Panc1 (cell line): ENCODE results near the gene SNX6.

Source experiments
- CTCF ChIP-seq: fragments of 450-650 bp; IDR thresholded peaks from 2 replicates; pipeline ENCODE4 v1.5.1; 2017; ENCODE audit warnings: mild to moderate bottlenecking
- POLR2AphosphoS5 ChIP-seq: IDR thresholded peaks from 2 replicates; pipeline ENCODE4 v1.6.1; 2012; ENCODE audit warnings: mild to moderate bottlenecking, low read depth, low read length, moderate library complexity
- SIN3A ChIP-seq: IDR thresholded peaks from 2 replicates; pipeline ENCODE4 v1.6.1; 2012; ENCODE audit warnings: low read depth, mild to moderate bottlenecking, low read length, moderate library complexity, borderline replicate concordance; ENCODE audit not compliant: insufficient read depth

- TF ChIP-seq CTCF, result no peak
- TF ChIP-seq POLR2AphosphoS5, result no peak
- TF ChIP-seq SIN3A, result no peak
These were observed 58.2 kb downstream of the SNX6 start for GRCh38 chr14:34571771-34572170.
